BJ (cell line): ENCODE measurements around the gene CCDC148. TPM values are rescaled to one million over a fixed set of nuclear protein-coding genes. Genes with fewer than 3 reads are reported as not detected.

Experiments
- CTCF ChIA-PET: fragments of 350-600 bp; formaldehyde crosslinking; extraction: SDS; loops from one replicate; lab custom pipeline; 2021; ENCODE audit warnings: antibody characterized with exemption, inconsistent platforms; lab: Yijun Ruan, JAX
- POLR2A ChIA-PET: fragments of 300-600 bp; sonication (Branson Sonifier 250); formaldehyde crosslinking; extraction: SDS; loops from one replicate; lab custom pipeline; 2021; ENCODE audit warnings: antibody characterized with exemption; lab: Charles Lee
- DNase-seq: peaks from one replicate; pipeline ENCODE4 v3.0.0-alpha.2; 2011; ENCODE audit warnings: low read depth
- H3K27me3 ChIP-seq: 2 replicates; pipeline ENCODE4 v1.6.0; 2011; ENCODE audit warnings: low read length; ENCODE audit not compliant: control insufficient read depth, insufficient read depth
- H3K36me3 ChIP-seq: 2 replicates; pipeline ENCODE4 v1.5.1; 2011; ENCODE audit warnings: low read length; ENCODE audit not compliant: control insufficient read depth, insufficient read depth
- H3K4me3 ChIP-seq: 2 replicates; pipeline ENCODE4 v1.5.1; 2011; ENCODE audit warnings: low read depth, mild to moderate bottlenecking, control low read depth, low read length
- CTCF ChIP-seq: IDR thresholded peaks from 2 replicates; pipeline ENCODE4 v1.5.1; 2011; ENCODE audit warnings: low read depth, mild to moderate bottlenecking, control low read depth, inconsistent platforms, low read length, moderate library complexity; ENCODE audit not compliant: insufficient read depth
- polyA plus RNA-seq: library from polyadenylated mRNA; depleted of rRNA; stranded (reverse); fragments of >200 nt; gene quantifications from 2 replicates; pipeline ENCODE4 v1.2.3, GENCODE V29; 2011

CCDC148 gene
- polyA plus RNA-seq, 1 experiment = 0.75 TPM

GRCh38 chr2:158432117-158432516 is 24.4 kb downstream of the CCDC148 start:
- ChIA-PET CTCF (interaction anchor here (0.9 kb wide), 1 partner anchor 11 kb away, joined by 3 read pairs; no protein-coding TSS in a partner anchor), POLR2A (no interaction called here)
- H3K27me3 ChIP-seq = no peaks in the 10 kb centered on the region
- TF ChIP-seq CTCF = no peak
- no peaks in the 10 kb centered on the region for H3K36me3 ChIP-seq
- DNase-seq = no peak
- H3K4me3 ChIP-seq = no peak overlapping the region

- ChIA-PET POLR2A (no interaction called here), CTCF (no interaction called here)
- no peak for TF ChIP-seq CTCF
- H3K27me3 ChIP-seq = no peaks in the 10 kb centered on the region
- no peaks in the 10 kb centered on the region for H3K36me3 ChIP-seq
- H3K4me3 ChIP-seq = no peak overlapping the region
- DNase-seq = peak; percentile 49
Measured at GRCh38 chr2:158414538-158414937, 42.0 kb downstream of the CCDC148 start.

GRCh38 chr2:158413581-158413980 is 43.0 kb downstream of the CCDC148 start:
- ChIA-PET CTCF (no interaction called here), POLR2A (no interaction called here)
- DNase-seq = no peak
- Histone ChIP-seq H3K27me3 (no peaks in the 10 kb centered on the region), H3K4me3 (no peak overlapping the region), H3K36me3 (no peaks in the 10 kb centered on the region)
- no peak for TF ChIP-seq CTCF

GRCh38 chr2:158412206-158412605 is 44.3 kb downstream of the CCDC148 start:
- no peaks in the 10 kb centered on the region for H3K27me3 ChIP-seq
- ChIA-PET POLR2A (no interaction called here), CTCF (interaction anchor here (0.7 to 1.1 kb wide), 2 partner anchors 9 to 140 kb away, joined by 4 to 5 read pairs; no protein-coding TSS in a partner anchor)
- H3K36me3 ChIP-seq = no peaks in the 10 kb centered on the region
- H3K4me3 ChIP-seq = no peak overlapping the region
- no peak for TF ChIP-seq CTCF
- peak; percentile 36 for DNase-seq

GRCh38 chr2:158411748-158412147 is 44.8 kb downstream of the CCDC148 start:
- Histone ChIP-seq H3K4me3 (no peak overlapping the region), H3K27me3 (no peaks in the 10 kb centered on the region), H3K36me3 (no peaks in the 10 kb centered on the region)
- no peak for DNase-seq
- TF ChIP-seq CTCF = no peak
- ChIA-PET POLR2A (no interaction called here), CTCF (interaction anchor here (0.7 to 1.1 kb wide), 2 partner anchors 9 to 140 kb away, joined by 4 to 5 read pairs; no protein-coding TSS in a partner anchor)
